Smooth muscle cell (in vitro differentiated cells): ENCODE results near the gene DENND2C. TPM values are rescaled to one million over a fixed set of nuclear protein-coding genes. Genes with fewer than 3 reads are reported as not detected.
A peak's percentile ranks its signal among the peaks of the same experiment; 100 is the strongest.

Source experiments
- DNase-seq: peaks from one replicate; lab custom pipeline; 2025; ENCODE audit not compliant: unreplicated experiment; lab: John Stamatoyannopoulos, UW
- H2AFZ ChIP-seq: fragments of 200-600 bp; sonication (generic); 2 replicates; pipeline ENCODE4 v1.6.0; 2016; ENCODE audit warnings: antibody characterized with exemption, low read depth, mild to moderate bottlenecking
- H3F3A ChIP-seq: fragments of 200-600 bp; sonication (generic); 2 replicates; pipeline ENCODE4 v1.6.0; 2017; ENCODE audit warnings: antibody characterized with exemption, low read depth
- H3K27ac ChIP-seq: fragments of 200-600 bp; sonication (generic); 2 replicates; pipeline ENCODE4 v1.5.1; 2016; ENCODE audit warnings: low read depth, mild to moderate bottlenecking
- H3K27me3 ChIP-seq: fragments of 200-600 bp; sonication (generic); 2 replicates; pipeline ENCODE4 v1.6.1; 2016; ENCODE audit warnings: low read depth, mild to moderate bottlenecking
- H3K36me3 ChIP-seq: fragments of 200-600 bp; sonication (generic); 2 replicates; pipeline ENCODE4 v1.5.1; 2016; ENCODE audit warnings: low read depth
- H3K4me1 ChIP-seq: fragments of 200-600 bp; sonication (generic); 2 replicates; pipeline ENCODE4 v1.5.1; 2016; ENCODE audit warnings: low read depth
- H3K4me2 ChIP-seq: fragments of 200-600 bp; sonication (generic); 2 replicates; pipeline ENCODE4 v1.6.0; 2016; ENCODE audit warnings: mild to moderate bottlenecking
- H3K4me3 ChIP-seq: fragments of 200-600 bp; sonication (generic); 2 replicates; pipeline ENCODE4 v1.5.1; 2016; ENCODE audit warnings: mild to moderate bottlenecking
- H3K79me2 ChIP-seq: fragments of 200-600 bp; sonication (generic); 2 replicates; pipeline ENCODE4 v1.6.0; 2016; ENCODE audit warnings: low read depth, mild to moderate bottlenecking
- H3K9ac ChIP-seq: fragments of 200-600 bp; sonication (generic); 2 replicates; pipeline ENCODE4 v1.6.0; 2016; ENCODE audit warnings: low read depth
- H3K9me3 ChIP-seq: fragments of 200-600 bp; sonication (generic); replicated peaks from 2 replicates; pipeline ENCODE4 v1.5.1; 2016; ENCODE audit warnings: low read depth
- H4K20me1 ChIP-seq: fragments of 200-600 bp; sonication (generic); 2 replicates; pipeline ENCODE4 v1.6.0; 2016; ENCODE audit warnings: low read depth
- WGBS: methylation state at CpG from one replicate; pipeline ENCODE4 v1.1.7; 2016; ENCODE audit warnings: low lambda C conversion rate; 5-methylcytosine and 5-hydroxymethylcytosine counted together
- polyA plus RNA-seq: library from polyadenylated mRNA; unstranded; fragments of >200 nt; fragmentation: Nextera tagmentation; extraction: Ambion mirVana; gene quantifications from 2 replicates; pipeline ENCODE4 v1.2.1, GENCODE V29; 2016
- total RNA-seq: library from RNA; depleted of rRNA; stranded (reverse); fragments of >200 nt; gene quantifications from 2 replicates; pipeline ENCODE4 v1.2.3, GENCODE V29; 2014
- TF ChIP-seq, protein P1 (sequence below): fragments of 200-600 bp; sonication (generic); IDR thresholded peaks from 2 replicates; pipeline ENCODE4 v1.5.1; 2017; ENCODE audit warnings: borderline replicate concordance, mild to moderate bottlenecking, antibody characterized with exemption; ENCODE audit not compliant: insufficient read depth, poor library complexity, severe bottlenecking

DENND2C gene
- total and polyA plus RNA-seq, 2 experiments from 2014 or later: 1.4 to 4.1 TPM

DNA sequence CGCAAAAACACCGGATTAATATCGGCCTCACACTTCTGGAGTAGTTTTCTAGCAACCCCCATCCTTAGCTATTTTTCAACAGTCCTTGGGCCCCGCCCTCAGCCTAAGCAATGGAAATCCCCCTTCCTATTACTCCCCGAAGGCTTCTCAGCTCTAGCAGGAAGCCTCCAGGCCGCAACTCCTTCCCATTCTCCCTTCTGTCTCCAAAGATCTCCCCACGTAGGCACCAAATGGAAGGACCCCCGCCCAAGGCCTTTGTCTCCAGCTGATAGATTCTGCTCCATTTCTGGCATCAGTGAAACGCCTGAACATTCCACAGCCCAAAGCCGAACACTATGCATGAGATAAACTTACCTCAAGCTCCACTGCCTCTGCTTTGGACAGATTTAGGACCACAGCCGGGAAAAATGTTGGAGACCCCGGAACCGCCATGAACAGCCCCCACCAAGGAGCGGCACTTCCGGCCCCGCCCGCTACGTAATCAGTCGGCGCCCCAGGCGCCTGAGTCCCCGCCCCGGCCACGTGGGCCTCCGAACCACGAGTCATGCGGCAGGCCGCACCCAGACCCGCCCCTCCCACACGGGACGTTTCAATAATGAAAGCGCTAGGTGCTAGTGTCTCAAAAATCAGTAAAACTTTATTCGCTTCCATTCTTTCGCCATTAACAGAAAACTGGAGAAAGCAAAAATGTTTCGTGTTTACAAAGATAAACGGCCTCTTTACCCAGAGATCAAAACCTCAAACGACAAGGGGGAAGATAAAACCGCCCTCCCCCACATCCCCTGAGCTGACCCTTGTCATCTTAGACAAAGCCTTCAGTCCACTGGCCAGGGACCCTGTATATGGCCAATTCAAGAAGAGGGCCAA, 46.7 kb upstream of the DENND2C start, which contains the start of gene NRAS:
Gene NRAS (minus strand): TSS at position 468 of the 867 bp plus-strand sequence. CDS start 611 bp downstream, outside the sequence.
- Histone ChIP-seq H3K27ac (peak within 1 kb of the TSS; percentile 99), H3K36me3 (peaks cover 22% of the 10 kb centered on the region), H2AFZ (no peak within 1 kb of the TSS), H3K79me2 (peaks cover 44% of the 10 kb centered on the region), H3K27me3 (no peaks in the 10 kb centered on the region), H4K20me1 (peaks cover 13% of the 10 kb centered on the region), H3K9ac (peak within 1 kb of the TSS; percentile 100), H3K9me3 (no peaks in the 10 kb centered on the region), H3K4me1 (peaks cover 17% of the 10 kb centered on the region), H3F3A (peaks cover 41% of the 10 kb centered on the region), H3K4me3 (peak within 1 kb of the TSS; percentile 83), H3K4me2 (peak within 1 kb of the TSS; percentile 96)
- peak; percentile 59 for DNase-seq
- under 1% methylated on average over 38 of the region's 38 CpGs for WGBS
- TF ChIP-seq, protein P1, sequence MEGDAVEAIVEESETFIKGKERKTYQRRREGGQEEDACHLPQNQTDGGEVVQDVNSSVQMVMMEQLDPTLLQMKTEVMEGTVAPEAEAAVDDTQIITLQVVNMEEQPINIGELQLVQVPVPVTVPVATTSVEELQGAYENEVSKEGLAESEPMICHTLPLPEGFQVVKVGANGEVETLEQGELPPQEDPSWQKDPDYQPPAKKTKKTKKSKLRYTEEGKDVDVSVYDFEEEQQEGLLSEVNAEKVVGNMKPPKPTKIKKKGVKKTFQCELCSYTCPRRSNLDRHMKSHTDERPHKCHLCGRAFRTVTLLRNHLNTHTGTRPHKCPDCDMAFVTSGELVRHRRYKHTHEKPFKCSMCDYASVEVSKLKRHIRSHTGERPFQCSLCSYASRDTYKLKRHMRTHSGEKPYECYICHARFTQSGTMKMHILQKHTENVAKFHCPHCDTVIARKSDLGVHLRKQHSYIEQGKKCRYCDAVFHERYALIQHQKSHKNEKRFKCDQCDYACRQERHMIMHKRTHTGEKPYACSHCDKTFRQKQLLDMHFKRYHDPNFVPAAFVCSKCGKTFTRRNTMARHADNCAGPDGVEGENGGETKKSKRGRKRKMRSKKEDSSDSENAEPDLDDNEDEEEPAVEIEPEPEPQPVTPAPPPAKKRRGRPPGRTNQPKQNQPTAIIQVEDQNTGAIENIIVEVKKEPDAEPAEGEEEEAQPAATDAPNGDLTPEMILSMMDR: no peak

DNA sequence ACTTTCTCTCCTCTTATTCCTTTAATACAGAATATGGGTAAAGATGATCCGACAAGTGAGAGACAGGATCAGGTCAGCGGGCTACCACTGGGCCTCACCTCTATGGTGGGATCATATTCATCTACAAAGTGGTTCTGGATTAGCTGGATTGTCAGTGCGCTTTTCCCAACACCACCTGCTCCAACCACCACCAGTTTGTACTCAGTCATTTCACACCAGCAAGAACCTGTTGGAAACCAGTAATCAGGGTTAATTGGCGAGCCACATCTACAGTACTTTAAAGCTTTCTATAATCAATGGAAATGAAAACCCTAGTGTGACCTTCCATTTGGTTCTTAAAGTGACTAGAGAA, 46.1 kb upstream of the DENND2C start:
- Histone ChIP-seq H3F3A (peaks cover 35% of the 10 kb centered on the region), H3K36me3 (peaks cover 22% of the 10 kb centered on the region), H3K9me3 (no peaks in the 10 kb centered on the region), H3K27me3 (no peaks in the 10 kb centered on the region), H3K27ac (peak overlapping the region; percentile 99), H3K4me3 (peak overlapping the region; percentile 83), H4K20me1 (peaks cover 13% of the 10 kb centered on the region), H3K4me1 (peaks cover 17% of the 10 kb centered on the region), H3K4me2 (peak overlapping the region; percentile 96), H2AFZ (no peak overlapping the region), H3K9ac (peak overlapping the region; percentile 100), H3K79me2 (peaks cover 45% of the 10 kb centered on the region)
- 50% methylated on average over 4 of the region's 4 CpGs for WGBS
- DNase-seq: no peak
- TF ChIP-seq, protein P1: no peak

DNA sequence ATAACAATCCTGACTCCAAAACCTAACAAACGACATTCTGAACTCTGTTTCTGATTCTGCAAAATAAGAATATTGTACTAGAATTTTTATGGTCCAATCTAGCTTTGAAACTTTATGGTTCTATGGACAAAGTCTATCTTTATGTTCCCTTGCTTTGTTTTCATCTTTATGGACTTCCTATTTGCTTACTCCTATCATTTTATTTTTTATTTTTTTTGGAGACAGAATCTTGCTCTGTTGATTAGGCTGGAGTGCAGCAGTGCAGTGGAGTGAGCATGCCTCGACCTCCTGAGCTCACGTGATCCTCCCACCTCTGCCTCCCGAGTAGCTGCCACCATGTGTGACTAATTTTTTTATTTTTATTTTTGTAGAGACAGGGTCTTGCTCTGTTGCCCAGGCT, 43.1 kb upstream of the DENND2C start:
- Histone ChIP-seq H3F3A (peaks cover 9% of the 10 kb centered on the region), H3K4me1 (peaks cover 17% of the 10 kb centered on the region), H3K36me3 (peaks cover 25% of the 10 kb centered on the region), H3K4me3 (no peak overlapping the region), H2AFZ (no peak overlapping the region), H3K27me3 (no peaks in the 10 kb centered on the region), H3K9ac (peak overlapping the region; percentile 9), H3K4me2 (no peak overlapping the region), H4K20me1 (peaks cover 21% of the 10 kb centered on the region), H3K9me3 (no peaks in the 10 kb centered on the region), H3K27ac (no peak overlapping the region), H3K79me2 (peaks cover 45% of the 10 kb centered on the region)
- no peak for DNase-seq
- TF ChIP-seq, protein P1: no peak
- 94% methylated on average over 4 of the region's 4 CpGs for WGBS
